Measurements from ENCODE around the gene HTR3E. TPM values are rescaled to one million over a fixed set of nuclear protein-coding genes. Genes with fewer than 3 reads are reported as not detected.
"Not testable (repeated sequence)": the region's sequence is repeated elsewhere in the genome, so short reads cannot be mapped to it uniquely, and the experiment has no call there.

Gene HTR3E
- total RNA-seq, 2 donors from 2014 or later, result not detected

- Mint-ChIP-seq H3K36me3 (peaks cover 5 to 9% of the 10 kb centered on the region in 2 donors), H3K9me3 (no peaks in the 10 kb centered on the region), H3K27ac (peak overlapping the region in 1 of 2 donors; percentile 78)
- DNase-seq (ENCODE audit: low spot score in 2 of 2) (no peak), ATAC-seq (no peak)
Observed at GRCh38 chr3:184142199-184142598, 45.3 kb downstream of the HTR3E start.

- Mint-ChIP-seq H3K36me3 (peaks cover 0 to 5% of the 10 kb centered on the region in 2 donors), H3K27ac (peak overlapping the region in 1 of 2 donors; percentile 78), H3K9me3 (no peaks in the 10 kb centered on the region)
- ATAC-seq (no peak), DNase-seq (ENCODE audit: low spot score in 2 of 2) (no peak)
Observed at GRCh38 chr3:184143327-184143726, 46.5 kb downstream of the HTR3E start.

- Mint-ChIP-seq H3K9me3 (no peaks in the 10 kb centered on the region), H3K36me3 (peaks cover 0 to 5% of the 10 kb centered on the region in 2 donors), H3K27ac (no peak overlapping the region)
- DNase-seq (ENCODE audit: low spot score in 2 of 2) (no peak), ATAC-seq (no peak)
Observed at GRCh38 chr3:184144505-184144904, 47.6 kb downstream of the HTR3E start.

GRCh38 chr3:184145111-184145524, 48.3 kb downstream of the HTR3E start:
- DNase-seq (ENCODE audit: low spot score in 2 of 2) (no peak), ATAC-seq (peak; percentile 70 to 81)
- Mint-ChIP-seq H3K36me3 (peaks cover 0 to 5% of the 10 kb centered on the region in 2 donors), H3K9me3 (no peaks in the 10 kb centered on the region), H3K27ac (no peak overlapping the region)

GRCh38 chr3:184145751-184146270, 48.9 kb downstream of the HTR3E start:
- no peaks in the 10 kb centered on the region for H3K9me3 Mint-ChIP-seq
- peaks cover 0 to 5% of the 10 kb centered on the region in 2 donors for H3K36me3 Mint-ChIP-seq
- ATAC-seq (no peak), DNase-seq (ENCODE audit: low spot score in 2 of 2) (no peak)
- H3K27ac Mint-ChIP-seq, result no peak overlapping the region

- DNase-seq (ENCODE audit: low spot score in 2 of 2) (no peak), ATAC-seq (no peak)
- H3K36me3 Mint-ChIP-seq, result no peaks in the 10 kb centered on the region
- no peaks in the 10 kb centered on the region for H3K9me3 Mint-ChIP-seq
- H3K27ac Mint-ChIP-seq, result no peak overlapping the region
Observed at GRCh38 chr3:184148076-184148475, 51.2 kb downstream of the HTR3E start.

- no peak overlapping the region for H3K27ac Mint-ChIP-seq
- H3K36me3 Mint-ChIP-seq, result no peaks in the 10 kb centered on the region
- no peaks in the 10 kb centered on the region for H3K9me3 Mint-ChIP-seq
- DNase-seq (ENCODE audit: low spot score in 2 of 2) (no peak), ATAC-seq (no peak)
Observed at GRCh38 chr3:184149123-184149522, 52.3 kb downstream of the HTR3E start.

GRCh38 chr3:184149770-184150169, 52.9 kb downstream of the HTR3E start:
- DNase-seq (ENCODE audit: low spot score in 2 of 2); ATAC-seq: not testable (repeated sequence)

GRCh38 chr3:184154885-184155643, 58.2 kb downstream of the HTR3E start, which contains the start of gene DVL3:
Gene DVL3 (plus strand): TSS chr3:184155377. CDS start chr3:184155636, 259 bp downstream.
- DNase-seq (ENCODE audit: low spot score in 2 of 2), result peak; percentile 53 to 71
- peak; percentile 82 to 84 for ATAC-seq
- Mint-ChIP-seq H3K27ac (peak within 1 kb of the TSS; percentile 90 to 97), H3K9me3 (no peaks in the 10 kb centered on the region), H3K36me3 (peaks cover 0 to 4% of the 10 kb centered on the region in 2 donors)

More at GRCh38 chr3:184149770-184150169, 52.9 kb downstream of the HTR3E start:
- H3K36me3 Mint-ChIP-seq, H3K27ac Mint-ChIP-seq, H3K9me3 Mint-ChIP-seq: not testable (repeated sequence)

- ATAC-seq, result peak; percentile 70 to 79
- peak in 1 of 2 donors; percentile 62 for DNase-seq (ENCODE audit: low spot score in 2 of 2)
- no peaks in the 10 kb centered on the region for H3K9me3 Mint-ChIP-seq
- peaks cover 0 to 4% of the 10 kb centered on the region in 2 donors for H3K36me3 Mint-ChIP-seq
- peak overlapping the region; percentile 90 to 97 for H3K27ac Mint-ChIP-seq
Observed at GRCh38 chr3:184155644-184156521, 59.0 kb downstream of the HTR3E start.

GRCh38 chr3:184156522-184156955, 59.7 kb downstream of the HTR3E start:
- Mint-ChIP-seq H3K36me3 (peaks cover 0 to 4% of the 10 kb centered on the region in 2 donors), H3K27ac (peak overlapping the region; percentile 44 to 90), H3K9me3 (no peaks in the 10 kb centered on the region)
- DNase-seq (ENCODE audit: low spot score in 2 of 2) (no peak), ATAC-seq (no peak)

Other genes starting within 250 kb of the HTR3E start
- 10 to 100 TPM; 88.7 to 94.2 TPM for gene PARL, start 212.2 kb upstream of the HTR3E start, total RNA-seq
- 10 to 100 TPM in 1 of 2 donors, 1 to 10 TPM in 1; 9.1 to 22.4 TPM for gene ABCC5, start 79.2 kb upstream of the HTR3E start, total RNA-seq
- gene HTR3D, start 65.3 kb upstream of the HTR3E start, total RNA-seq, result not detected
- gene HTR3C, start 44.0 kb upstream of the HTR3E start, total RNA-seq, result not detected
- gene EIF2B5, start 38.3 kb downstream of the HTR3E start, total RNA-seq, result 10 to 100 TPM; 48.6 to 56.1 TPM
- 10 to 100 TPM; 30.1 to 41.7 TPM for gene DVL3, start 58.3 kb downstream of the HTR3E start, total RNA-seq
- 100 to 1,000 TPM; 207 to 288 TPM for gene AP2M1, start 77.8 kb downstream of the HTR3E start, total RNA-seq
- 10 to 100 TPM; 76.6 to 81.3 TPM for gene ABCF3, start 89.1 kb downstream of the HTR3E start, total RNA-seq
- not detected for gene VWA5B2, start 132.5 kb downstream of the HTR3E start, total RNA-seq
- 10 to 100 TPM; 35.5 to 35.8 TPM for gene ALG3, start 151.9 kb downstream of the HTR3E start, total RNA-seq
- 1 to 10 TPM; 8.3 to 9.9 TPM for gene EEF1AKMT4, start 152.6 kb downstream of the HTR3E start, total RNA-seq
- under 1 TPM; 0.18 to 0.34 TPM for gene CAMK2N2, start 164.5 kb downstream of the HTR3E start, total RNA-seq
- under 1 TPM in 1 of 2 donors, not detected in 1; 0.18 TPM for gene ECE2, start 179.0 kb downstream of the HTR3E start, total RNA-seq
- 100 to 1,000 TPM; 241 to 252 TPM for gene PSMD2, start 202.2 kb downstream of the HTR3E start, total RNA-seq
- gene EIF4G1, start 217.5 kb downstream of the HTR3E start, total RNA-seq, result 100 to 1,000 TPM; 256 to 376 TPM
- 1 to 10 TPM; 4.1 to 6.8 TPM for gene FAM131A, start 240.5 kb downstream of the HTR3E start, total RNA-seq